SK-N-SH treated with all-trans-retinoic acid at 6 μM for 48 hours (cell line): ENCODE measurements around the gene RHBDL3.
"Not testable (repeated sequence)": the region's sequence is repeated elsewhere in the genome, so short reads cannot be mapped to it uniquely, and the experiment has no call there.

Experiments used
- ATAC-seq: fragments of 200-7000 bp; cut with Tn5 transposase; 3 replicates; pipeline ENCODE4 v1.9.1; 2020; ENCODE audit warnings: mild to moderate bottlenecking, moderate library complexity
- BACH2 ChIP-seq: fragments of 250-450 bp; sonication (Bioruptor Pico); IDR thresholded peaks from 2 replicates; pipeline ENCODE4 v1.9.0; 2021; ENCODE audit warnings: mild to moderate bottlenecking, borderline replicate concordance
- CREB5 ChIP-seq: fragments of 250-450 bp; sonication (Bioruptor Pico); IDR thresholded peaks from 2 replicates; pipeline ENCODE4 v1.5.1; 2020; ENCODE audit warnings: low read depth, mild to moderate bottlenecking, moderate library complexity
- CSDC2 ChIP-seq: fragments of 250-450 bp; sonication (Bioruptor Pico); IDR thresholded peaks from 2 replicates; pipeline ENCODE4 v1.5.0; 2020; ENCODE audit warnings: mild to moderate bottlenecking, moderate library complexity
- ESRRG ChIP-seq: fragments of 250-450 bp; sonication (Bioruptor Pico); IDR thresholded peaks from 2 replicates; pipeline ENCODE4 v1.6.1; 2021; ENCODE audit warnings: mild to moderate bottlenecking
- GLIS3 ChIP-seq: fragments of 250-450 bp; sonication (Bioruptor Pico); IDR thresholded peaks from 2 replicates; pipeline ENCODE4 v1.5.0; 2020; ENCODE audit warnings: mild to moderate bottlenecking, moderate library complexity
- ISL1 ChIP-seq: fragments of 250-450 bp; sonication (Bioruptor Pico); IDR thresholded peaks from 2 replicates; pipeline ENCODE4 v2.1.2; 2022; ENCODE audit warnings: mild to moderate bottlenecking, moderate library complexity
- PATZ1 ChIP-seq: fragments of 250-450 bp; sonication (Bioruptor Pico); IDR thresholded peaks from 2 replicates; pipeline ENCODE4 v1.8.0; 2020; ENCODE audit warnings: mild to moderate bottlenecking, moderate library complexity, borderline replicate concordance
- POU6F1 ChIP-seq: fragments of 250-450 bp; sonication (Bioruptor Pico); IDR thresholded peaks from 2 replicates; pipeline ENCODE4 v1.8.0; 2021; ENCODE audit warnings: low read depth, mild to moderate bottlenecking, moderate library complexity, borderline replicate concordance
- PPARA ChIP-seq: fragments of 250-450 bp; sonication (Bioruptor Pico); IDR thresholded peaks from 2 replicates; pipeline ENCODE4 v1.5.0; 2020; ENCODE audit warnings: mild to moderate bottlenecking, borderline replicate concordance
- RARB ChIP-seq: fragments of 250-450 bp; sonication (Bioruptor Pico); IDR thresholded peaks from 2 replicates; pipeline ENCODE4 v1.8.0; 2021; ENCODE audit warnings: mild to moderate bottlenecking, moderate library complexity
- SNAI2 ChIP-seq: fragments of 250-450 bp; sonication (Bioruptor Pico); IDR thresholded peaks from 2 replicates; pipeline ENCODE4 v1.5.0; 2020; ENCODE audit warnings: mild to moderate bottlenecking, moderate library complexity
- TCF4 ChIP-seq: fragments of 250-450 bp; sonication (Bioruptor Pico); IDR thresholded peaks from 2 replicates; pipeline ENCODE4 v1.8.0; 2021; ENCODE audit warnings: mild to moderate bottlenecking, moderate library complexity, borderline replicate concordance
- TOX ChIP-seq: fragments of 250-450 bp; sonication (Bioruptor Pico); IDR thresholded peaks from 2 replicates; pipeline ENCODE4 v1.8.0; 2021; ENCODE audit warnings: mild to moderate bottlenecking, moderate library complexity, borderline replicate concordance
- TSHZ2 ChIP-seq: fragments of 250-450 bp; sonication (Bioruptor Pico); IDR thresholded peaks from 2 replicates; pipeline ENCODE4 v1.5.0; 2020; ENCODE audit warnings: mild to moderate bottlenecking, moderate library complexity
- ZC3H10 ChIP-seq: fragments of 250-450 bp; sonication (Bioruptor Pico); IDR thresholded peaks from 2 replicates; pipeline ENCODE4 v1.5.1; 2021; ENCODE audit warnings: mild to moderate bottlenecking, moderate library complexity
- ZFP3 ChIP-seq: fragments of 250-450 bp; sonication (Bioruptor Pico); IDR thresholded peaks from 2 replicates; pipeline ENCODE4 v1.5.0; 2020; ENCODE audit warnings: mild to moderate bottlenecking, moderate library complexity
- ZFP30 ChIP-seq: fragments of 450-650 bp; formaldehyde crosslinking; IDR thresholded peaks from 2 replicates; pipeline ENCODE4 v1.5.0; 2022; ENCODE audit warnings: mild to moderate bottlenecking, moderate library complexity
- ZNF70 ChIP-seq: fragments of 450-650 bp; formaldehyde crosslinking; IDR thresholded peaks from 2 replicates; pipeline ENCODE4 v1.5.0; 2020; ENCODE audit warnings: mild to moderate bottlenecking, moderate library complexity
- ZNF8 ChIP-seq: fragments of 450-650 bp; formaldehyde crosslinking; IDR thresholded peaks from 2 replicates; pipeline ENCODE4 v1.5.0; 2020; ENCODE audit warnings: mild to moderate bottlenecking, moderate library complexity

Gene RHBDL3

DNA sequence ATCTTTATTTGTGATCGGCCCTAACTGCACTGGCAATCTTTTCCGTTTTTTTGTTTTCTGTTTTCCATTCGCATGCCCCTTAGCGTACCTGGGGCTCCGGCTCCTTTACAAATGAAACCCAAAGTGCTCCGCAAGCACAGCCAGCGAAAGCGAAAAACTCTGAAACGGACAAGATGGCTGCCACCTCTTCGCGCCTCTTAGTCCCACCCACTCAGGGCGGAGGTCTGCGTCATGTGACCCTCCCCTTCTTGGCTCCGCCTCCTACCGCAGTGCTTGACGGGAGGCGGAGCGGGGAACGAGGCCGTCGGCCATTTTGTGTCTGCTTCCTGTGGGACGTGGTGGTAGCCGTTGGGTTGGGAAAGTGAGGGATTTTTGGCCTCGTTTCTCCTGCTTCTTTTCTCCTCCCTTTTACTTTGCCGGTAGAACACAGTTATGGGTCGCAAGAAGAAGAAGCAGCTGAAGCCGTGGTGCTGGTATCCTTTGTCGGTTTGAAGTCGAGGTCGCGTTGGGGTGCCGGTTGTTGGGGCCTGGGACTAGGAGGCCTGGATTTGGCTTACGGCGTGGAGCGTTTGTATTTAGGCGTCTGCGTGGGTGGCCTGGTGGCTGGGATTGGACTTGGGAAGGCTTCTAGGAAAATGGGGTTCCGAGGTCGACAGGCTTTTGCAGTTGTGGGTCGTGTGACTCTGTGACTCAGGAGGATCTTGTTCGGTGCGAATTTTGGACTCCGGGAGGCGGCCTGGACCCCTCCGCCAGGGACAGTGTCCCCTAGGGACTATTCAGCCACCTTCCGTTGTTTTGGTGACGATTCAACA is 84.4 kb downstream of the RHBDL3 start, which contains the start of gene ZNF207:
ZNF207 (plus strand) TSS at position 304 of the 812 bp plus-strand sequence; CDS start at position 433, 129 bp downstream.
- TF ChIP-seq POU6F1 (CRISPR knock-in tag) (0 out of 2 replicates have a peak, but pooled peaks have one; percentile 28), TOX (CRISPR knock-in tag) (no peak)
- peak; percentile 97 for ATAC-seq

DNA sequence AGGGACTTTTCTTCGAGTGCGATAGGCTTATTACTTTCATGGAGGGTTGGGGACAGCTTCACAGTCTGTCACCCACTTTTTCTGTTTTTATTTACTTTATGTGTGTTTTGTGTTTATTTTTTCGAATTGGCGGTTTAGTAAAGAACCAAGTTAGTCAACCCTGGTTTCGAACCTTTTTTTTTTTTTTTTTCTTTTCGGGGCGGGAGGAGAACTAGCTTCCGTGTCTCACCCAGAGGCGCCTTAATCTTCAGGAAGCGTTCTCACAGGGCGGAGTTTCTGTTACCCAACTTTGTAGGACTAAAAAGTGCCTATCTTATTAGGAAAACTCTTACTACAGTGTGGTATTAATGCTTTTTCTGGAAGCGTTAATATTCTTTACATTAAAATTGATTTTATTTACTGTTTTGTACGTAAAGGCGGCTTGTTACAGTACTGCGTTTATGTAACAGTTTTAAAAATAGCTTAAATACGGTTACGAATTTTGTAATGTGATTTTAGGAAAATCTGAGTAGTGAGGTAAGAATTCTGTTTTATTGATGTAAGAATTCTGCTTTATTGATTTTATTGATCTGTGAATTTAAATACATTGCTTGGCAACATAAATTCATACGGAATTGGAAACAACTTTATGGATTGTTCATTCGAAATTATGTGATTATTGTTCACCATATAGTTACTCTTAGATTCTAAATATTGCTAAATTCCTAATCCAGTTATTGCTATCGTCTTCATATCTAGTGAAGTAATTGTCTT is 85.2 kb downstream of the RHBDL3 start:
- TF ChIP-seq BACH2 (CRISPR knock-in tag) (no peak), ESRRG (CRISPR knock-in tag) (no peak), SNAI2 (CRISPR knock-in tag) (no peak), ZNF8 (CRISPR knock-in tag) (no peak), PATZ1 (CRISPR knock-in tag) (no peak), ZFP30 (CRISPR knock-in tag) (no peak), CSDC2 (CRISPR knock-in tag) (no peak), ZFP3 (CRISPR knock-in tag) (no peak), ZNF70 (CRISPR knock-in tag) (no peak), POU6F1 (CRISPR knock-in tag) (no peak), ISL1 (CRISPR knock-in tag) (no peak), TCF4 (CRISPR knock-in tag) (no peak)
- ATAC-seq = peak; percentile 71

- not testable (repeated sequence) for ATAC-seq
These were observed 87.1 kb downstream of the RHBDL3 start for GRCh38 chr17:32352734-32353133.

- TF ChIP-seq ZC3H10 (no peak), ZNF70 (CRISPR knock-in tag) (no peak), PPARA (no peak)
- ATAC-seq = no peak
These were observed 90.2 kb downstream of the RHBDL3 start for GRCh38 chr17:32355649-32356377.

GRCh38 chr17:32356378-32356743 is 90.7 kb downstream of the RHBDL3 start:
- ATAC-seq = no peak
- TF ChIP-seq ZNF70 (CRISPR knock-in tag) = no peak
- TF ChIP-seq ZFP3 (CRISPR knock-in tag) = no peak
- no peak for TF ChIP-seq SNAI2 (CRISPR knock-in tag)
- no peak for TF ChIP-seq ZFP30 (CRISPR knock-in tag)
- TF ChIP-seq RARB (CRISPR knock-in tag) = no peak
- no peak for TF ChIP-seq TOX (CRISPR knock-in tag)
- no peak for TF ChIP-seq BACH2 (CRISPR knock-in tag)
- TF ChIP-seq CSDC2 (CRISPR knock-in tag) = no peak
- no peak for TF ChIP-seq TCF4 (CRISPR knock-in tag)
- no peak for TF ChIP-seq ZNF8 (CRISPR knock-in tag)
- TF ChIP-seq PATZ1 (CRISPR knock-in tag) = no peak
- TF ChIP-seq PPARA = no peak
- no peak for TF ChIP-seq CREB5 (CRISPR knock-in tag)
- TF ChIP-seq ESRRG (CRISPR knock-in tag) = no peak
- TF ChIP-seq ISL1 (CRISPR knock-in tag) = no peak
- no peak for TF ChIP-seq TSHZ2 (CRISPR knock-in tag)
- no peak for TF ChIP-seq GLIS3 (CRISPR knock-in tag)
